Activated CD4-positive, CD25-positive, alpha-beta regulatory T cell treated with anti-CD3 and anti-CD28 coated beads, Interleukin-2, amount 50 U/mL, for 72 hours (primary cell): ENCODE measurements around the gene NUP93.
"Not testable (repeated sequence)": the region's sequence is repeated elsewhere in the genome, so short reads cannot be mapped to it uniquely, and the experiment has no call there.

Experiments
- DNase-seq: peaks from one replicate; pipeline ENCODE4 v3.0.0; 2021

NUP93 gene

GRCh38 chr16:56783344-56783743, 53.4 kb downstream of the NUP93 start:
- no peak for DNase-seq

GRCh38 chr16:56785317-56785716, 55.4 kb downstream of the NUP93 start:
- no peak for DNase-seq

- DNase-seq = no peak
These were observed 57.2 kb downstream of the NUP93 start for GRCh38 chr16:56787167-56787566.

GRCh38 chr16:56788435-56788834, 58.5 kb downstream of the NUP93 start:
- DNase-seq = no peak

GRCh38 chr16:56789360-56789759, 59.4 kb downstream of the NUP93 start:
- no peak for DNase-seq

GRCh38 chr16:56792967-56793366, 63.0 kb downstream of the NUP93 start:
- no peak for DNase-seq

- DNase-seq = no peak
These were observed 63.6 kb downstream of the NUP93 start for GRCh38 chr16:56793492-56793891.

GRCh38 chr16:56795011-56795410, 65.1 kb downstream of the NUP93 start:
- DNase-seq = no peak

GRCh38 chr16:56797038-56797437, 67.1 kb downstream of the NUP93 start:
- not testable (repeated sequence) for DNase-seq

- no peak for DNase-seq
These were observed 67.9 kb downstream of the NUP93 start for GRCh38 chr16:56797861-56798260.

- DNase-seq = no peak
These were observed 69.0 kb downstream of the NUP93 start for GRCh38 chr16:56798955-56799354.

GRCh38 chr16:56800355-56800754, 70.4 kb downstream of the NUP93 start:
- no peak for DNase-seq

- no peak for DNase-seq
These were observed 71.8 kb downstream of the NUP93 start for GRCh38 chr16:56801762-56802161.

- no peak for DNase-seq
These were observed 77.2 kb downstream of the NUP93 start for GRCh38 chr16:56807011-56807675.

GRCh38 chr16:56807676-56808067, 77.7 kb downstream of the NUP93 start:
- not testable (repeated sequence) for DNase-seq

GRCh38 chr16:56810954-56811353, 81.0 kb downstream of the NUP93 start:
- DNase-seq = no peak

- not testable (repeated sequence) for DNase-seq
These were observed 81.7 kb downstream of the NUP93 start for GRCh38 chr16:56811602-56812001.

GRCh38 chr16:56812884-56813283, 83.0 kb downstream of the NUP93 start:
- DNase-seq = no peak

- DNase-seq = no peak
These were observed 84.9 kb downstream of the NUP93 start for GRCh38 chr16:56814537-56815432.

- no peak for DNase-seq
These were observed 85.8 kb downstream of the NUP93 start for GRCh38 chr16:56815721-56816120.

- no peak for DNase-seq
These were observed 87.1 kb downstream of the NUP93 start for GRCh38 chr16:56817056-56817455.

GRCh38 chr16:56817938-56818337, 88.0 kb downstream of the NUP93 start:
- no peak for DNase-seq

GRCh38 chr16:56823081-56823733, 93.3 kb downstream of the NUP93 start:
- no peak for DNase-seq

- no peak for DNase-seq
These were observed 94.4 kb downstream of the NUP93 start for GRCh38 chr16:56824331-56824730.
